Thoracic aorta (tissue), 2 donors: ENCODE data around the gene OSBPL7. TPM values are rescaled to one million over a fixed set of nuclear protein-coding genes. Genes with fewer than 3 reads are reported as not detected.

Experiments
- ATAC-seq: fragments of 150-250 bp; one replicate; pipeline ENCODE4 v1.8.0; 2017; ENCODE audit warnings: low read depth; ENCODE audit not compliant: insufficient number of reproducible peaks, low FRiP score
- DNase-seq: peaks from one replicate; pipeline ENCODE4 v3.0.0-alpha.2; 2020; ENCODE audit warnings: low spot score
- H3K27ac ChIP-seq, 2 donors: fragments of 200-600 bp; sonication (generic); 1 replicate in 1 of 2; 2 replicates in 1 of 2; pipeline ENCODE4 v1.5.1; 2016; ENCODE audit warnings: mild to moderate bottlenecking in 2 of 2, moderate library complexity in 2 of 2
- H3K27me3 ChIP-seq: fragments of 200-600 bp; sonication (generic); replicated peaks from 2 replicates; pipeline ENCODE4 v1.6.0; 2016; ENCODE audit warnings: mild to moderate bottlenecking; ENCODE audit not compliant: insufficient read depth
- H3K36me3 ChIP-seq: fragments of 200-600 bp; sonication (generic); one replicate; pipeline ENCODE4 v1.5.1; 2016
- H3K4me1 ChIP-seq, 2 donors: fragments of 200-600 bp; sonication (generic); 1 replicate in 1 of 2; 2 replicates in 1 of 2; pipeline versions ENCODE4 v1.5.1 to v1.6.0; 2016; ENCODE audit warnings: low read depth in 2 of 2, mild to moderate bottlenecking in 1 of 2; ENCODE audit not compliant: control insufficient read depth in 1 of 2
- H3K4me3 ChIP-seq: fragments of 200-600 bp; sonication (generic); 2 replicates; pipeline ENCODE4 v1.5.1; 2016; ENCODE audit warnings: mild to moderate bottlenecking
- H3K9me3 ChIP-seq: fragments of 200-600 bp; sonication (generic); 2 replicates; pipeline ENCODE4 v1.5.1; 2016
- CTCF ChIP-seq: fragments of 200-600 bp; sonication (generic); IDR thresholded peaks from one replicate; pipeline ENCODE4 v1.5.1; 2019; ENCODE audit warnings: antibody characterized with exemption
- total RNA-seq, 2 donors: library from RNA; depleted of rRNA; stranded (reverse); fragments of >200 nt; gene quantifications; one replicate each; pipeline versions ENCODE4 v1.1.0 to v1.2.3, GENCODE V29; 2016

The OSBPL7 gene
- total RNA-seq, 2 donors from 2014 or later = 15.5 to 20.0 TPM

GRCh38 chr17:47851764-47852112, 30.1 kb upstream of the OSBPL7 start:
- no peak for TF ChIP-seq CTCF
- Histone ChIP-seq H3K27me3 (peaks cover 36% of the 10 kb centered on the region), H3K36me3 (no peaks in the 10 kb centered on the region), H3K9me3 (no peaks in the 10 kb centered on the region), H3K4me1 (peaks cover 8 to 27% of the 10 kb centered on the region in 2 donors), H3K4me3 (no peak overlapping the region), H3K27ac (no peak overlapping the region)
- ATAC-seq (no peak), DNase-seq (no peak)

GRCh38 chr17:47850692-47851573, 29.3 kb upstream of the OSBPL7 start, which contains the start of gene SP6:
Gene SP6, minus strand, starts transcription at chr17:47851163. Its CDS starts 2,734 bp downstream, at chr17:47848429.
- Histone ChIP-seq H3K9me3 (no peaks in the 10 kb centered on the region), H3K4me3 (peak within 1 kb of the TSS; percentile 59), H3K27me3 (peaks cover 38% of the 10 kb centered on the region), H3K27ac (no peak within 1 kb of the TSS), H3K4me1 (peaks cover 8 to 31% of the 10 kb centered on the region in 2 donors), H3K36me3 (no peaks in the 10 kb centered on the region)
- TF ChIP-seq CTCF = no peak
- ATAC-seq = peak; percentile 57
- no peak for DNase-seq

GRCh38 chr17:47850373-47850691, 28.7 kb upstream of the OSBPL7 start:
- ATAC-seq = no peak
- Histone ChIP-seq H3K27ac (no peak overlapping the region), H3K4me1 (peaks cover 8 to 31% of the 10 kb centered on the region in 2 donors), H3K4me3 (peak overlapping the region; percentile 59), H3K9me3 (no peaks in the 10 kb centered on the region), H3K36me3 (no peaks in the 10 kb centered on the region), H3K27me3 (peaks cover 38% of the 10 kb centered on the region)
- no peak for TF ChIP-seq CTCF
- DNase-seq = no peak

- Histone ChIP-seq H3K9me3 (no peaks in the 10 kb centered on the region), H3K4me3 (no peak overlapping the region), H3K4me1 (peaks cover 8 to 35% of the 10 kb centered on the region in 2 donors), H3K36me3 (no peaks in the 10 kb centered on the region), H3K27me3 (peaks cover 25% of the 10 kb centered on the region), H3K27ac (no peak overlapping the region)
- DNase-seq (no peak), ATAC-seq (no peak)
- no peak for TF ChIP-seq CTCF
Observed at GRCh38 chr17:47848198-47848513, 26.6 kb upstream of the OSBPL7 start.

- H3K4me1 ChIP-seq = peaks cover 8 to 35% of the 10 kb centered on the region in 2 donors
- no peak for DNase-seq
- no peaks in the 10 kb centered on the region for H3K36me3 ChIP-seq
- no peak for ATAC-seq
- no peak for TF ChIP-seq CTCF
- no peak overlapping the region for H3K27ac ChIP-seq
- no peak overlapping the region for H3K4me3 ChIP-seq
- peaks cover 19% of the 10 kb centered on the region for H3K27me3 ChIP-seq
- H3K9me3 ChIP-seq = no peaks in the 10 kb centered on the region
Observed at GRCh38 chr17:47847341-47848197, 26.0 kb upstream of the OSBPL7 start.
